Measurements from ENCODE around the gene SKI.

DNA sequence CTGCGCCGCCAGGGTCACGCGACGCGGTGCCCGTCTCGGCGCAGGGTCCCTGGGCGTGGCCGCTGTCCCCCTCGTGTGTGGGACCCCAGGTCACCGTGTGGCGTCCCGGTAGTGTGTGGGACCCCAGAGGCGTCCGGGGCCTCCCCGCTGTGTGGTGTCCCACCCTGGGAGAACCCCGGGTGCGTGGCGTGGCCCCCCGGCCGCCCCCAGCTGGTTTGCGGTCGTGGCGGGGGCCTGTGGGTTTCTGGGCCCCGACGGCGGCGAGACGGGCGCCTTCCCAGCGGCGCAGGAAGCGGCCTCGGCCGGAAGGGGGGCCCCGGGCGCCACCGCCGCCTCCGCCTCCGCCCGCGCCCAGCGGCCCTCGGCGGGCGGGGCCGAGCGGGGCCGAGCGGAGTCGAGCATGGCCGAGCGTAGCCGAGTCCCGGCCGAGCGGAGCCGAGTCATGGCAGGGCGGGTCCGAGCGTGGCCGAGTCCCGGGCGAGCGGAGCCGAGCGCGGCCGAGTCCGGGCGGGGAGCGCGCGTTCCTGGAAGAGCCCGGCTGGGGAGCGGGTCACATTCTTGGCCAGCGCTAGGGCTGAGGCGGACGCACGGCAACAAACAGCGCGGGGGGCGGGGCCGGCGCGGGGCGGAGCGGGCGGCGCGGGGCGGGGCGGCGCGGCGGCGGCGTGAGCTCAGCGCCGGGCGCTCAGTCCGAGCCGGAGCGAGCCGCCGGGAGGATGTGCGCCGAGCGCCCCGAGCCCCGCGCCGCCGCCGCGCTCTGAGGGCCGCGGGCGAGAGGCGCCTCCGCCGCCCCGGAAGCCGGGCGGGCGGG is 568 bp upstream of the SKI start:
- TF ChIP-seq, protein P1, sequence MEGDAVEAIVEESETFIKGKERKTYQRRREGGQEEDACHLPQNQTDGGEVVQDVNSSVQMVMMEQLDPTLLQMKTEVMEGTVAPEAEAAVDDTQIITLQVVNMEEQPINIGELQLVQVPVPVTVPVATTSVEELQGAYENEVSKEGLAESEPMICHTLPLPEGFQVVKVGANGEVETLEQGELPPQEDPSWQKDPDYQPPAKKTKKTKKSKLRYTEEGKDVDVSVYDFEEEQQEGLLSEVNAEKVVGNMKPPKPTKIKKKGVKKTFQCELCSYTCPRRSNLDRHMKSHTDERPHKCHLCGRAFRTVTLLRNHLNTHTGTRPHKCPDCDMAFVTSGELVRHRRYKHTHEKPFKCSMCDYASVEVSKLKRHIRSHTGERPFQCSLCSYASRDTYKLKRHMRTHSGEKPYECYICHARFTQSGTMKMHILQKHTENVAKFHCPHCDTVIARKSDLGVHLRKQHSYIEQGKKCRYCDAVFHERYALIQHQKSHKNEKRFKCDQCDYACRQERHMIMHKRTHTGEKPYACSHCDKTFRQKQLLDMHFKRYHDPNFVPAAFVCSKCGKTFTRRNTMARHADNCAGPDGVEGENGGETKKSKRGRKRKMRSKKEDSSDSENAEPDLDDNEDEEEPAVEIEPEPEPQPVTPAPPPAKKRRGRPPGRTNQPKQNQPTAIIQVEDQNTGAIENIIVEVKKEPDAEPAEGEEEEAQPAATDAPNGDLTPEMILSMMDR (IDR thresholded peaks at IDR 0.05): peak in 1 of 3 donors; percentile 49
- peak; percentile 69 to 72 (median 70) for TF ChIP-seq POLR2AphosphoS5 (IDR thresholded peaks at IDR 0.05)
- no peak for TF ChIP-seq POLR2A (IDR thresholded peaks at IDR 0.05)

Measured in breast epithelium (tissue), 3 donors.